Immature natural killer cell (primary cell): ENCODE measurements around the gene FNBP1L. TPM values are rescaled to one million over a fixed set of nuclear protein-coding genes. Genes with fewer than 3 reads are reported as not detected.

Experiments
- DNase-seq, 3 donors: peaks; one replicate each; pipeline ENCODE4 v3.0.0; 2022; ENCODE audit warnings: mixed read lengths in 1 of 3
- H3K27ac Mint-ChIP-seq, 6 donors: one replicate each; pipeline ENCODE4 v1.8.0; 2020; ENCODE audit warnings: mixed read lengths in 6 of 6, mild to moderate bottlenecking in 5 of 6, inconsistent platforms in 4 of 6, moderate library complexity in 3 of 6
- H3K27me3 Mint-ChIP-seq, 3 donors: one replicate each; pipeline ENCODE4 v1.8.0; 2020 to 2021; ENCODE audit warnings: low read depth in 3 of 3, mild to moderate bottlenecking in 3 of 3, mixed read lengths in 3 of 3, moderate library complexity in 3 of 3, inconsistent platforms in 1 of 3
- H3K36me3 Mint-ChIP-seq, 3 donors: one replicate each; pipeline ENCODE4 v1.8.0; 2020; ENCODE audit warnings: mixed read lengths in 3 of 3, inconsistent platforms in 2 of 3, mild to moderate bottlenecking in 2 of 3
- H3K4me1 Mint-ChIP-seq, 2 donors: one replicate each; pipeline ENCODE4 v1.8.0; 2020; ENCODE audit warnings: inconsistent platforms in 2 of 2, mild to moderate bottlenecking in 2 of 2, mixed read lengths in 2 of 2, moderate library complexity in 1 of 2
- H3K4me3 Mint-ChIP-seq, 5 donors: one replicate each; pipeline ENCODE4 v1.8.0; 2020; ENCODE audit warnings: mild to moderate bottlenecking in 5 of 5, mixed read lengths in 5 of 5, inconsistent platforms in 3 of 5, moderate library complexity in 3 of 5
- H3K9me3 Mint-ChIP-seq, 6 donors: one replicate each; pipeline ENCODE4 v1.8.0; 2020; ENCODE audit warnings: mild to moderate bottlenecking in 6 of 6, mixed read lengths in 6 of 6, inconsistent platforms in 4 of 6, moderate library complexity in 3 of 6
- polyA plus RNA-seq, 3 donors: library from polyadenylated mRNA; unstranded; fragments of 300-500 nt; fragmentation: Illumina TruSeq; gene quantifications; one replicate each; pipeline ENCODE4 v1.2.3, GENCODE V29; 2021

The FNBP1L gene
- polyA plus RNA-seq, 3 donors from 2014 or later, result 0.18 to 0.21 TPM; not detected in 1

GRCh38 chr1:93503163-93503562 lies 55.2 kb downstream of the FNBP1L start:
- DNase-seq, result no peak
- Mint-ChIP-seq H3K36me3 (peaks cover 0 to 3% (median 0%) of the 10 kb centered on the region in 3 donors), H3K27me3 (peaks cover 0 to 7% (median 0%) of the 10 kb centered on the region in 3 donors), H3K27ac (no peak overlapping the region), H3K4me3 (no peak overlapping the region), H3K9me3 (peaks cover 0 to 3% (median 0%) of the 10 kb centered on the region in 6 donors), H3K4me1 (peaks cover 0 to 3% of the 10 kb centered on the region in 2 donors)

GRCh38 chr1:93503816-93504215 lies 55.9 kb downstream of the FNBP1L start:
- peaks cover 0 to 3% (median 0%) of the 10 kb centered on the region in 6 donors for H3K9me3 Mint-ChIP-seq
- no peaks in the 10 kb centered on the region for H3K4me1 Mint-ChIP-seq
- no peak for DNase-seq
- H3K4me3 Mint-ChIP-seq, result no peak overlapping the region
- peaks cover 0 to 3% (median 0%) of the 10 kb centered on the region in 3 donors for H3K36me3 Mint-ChIP-seq
- no peak overlapping the region for H3K27ac Mint-ChIP-seq
- peaks cover 0 to 7% (median 0%) of the 10 kb centered on the region in 3 donors for H3K27me3 Mint-ChIP-seq

GRCh38 chr1:93504247-93505033 lies 56.5 kb downstream of the FNBP1L start:
- no peak for DNase-seq
- Mint-ChIP-seq H3K36me3 (peaks cover 0 to 3% (median 0%) of the 10 kb centered on the region in 3 donors), H3K9me3 (no peaks in the 10 kb centered on the region), H3K27me3 (peaks cover 0 to under 1% (median 0%) of the 10 kb centered on the region in 3 donors), H3K27ac (no peak overlapping the region), H3K4me1 (no peaks in the 10 kb centered on the region), H3K4me3 (no peak overlapping the region)

GRCh38 chr1:93506126-93506525 lies 58.2 kb downstream of the FNBP1L start:
- H3K27ac Mint-ChIP-seq, result no peak overlapping the region

GRCh38 chr1:93516164-93516563 lies 68.2 kb downstream of the FNBP1L start:
- Mint-ChIP-seq H3K27me3 (peaks cover 0 to 2% (median 2%) of the 10 kb centered on the region in 3 donors), H3K4me1 (no peaks in the 10 kb centered on the region), H3K27ac (no peak overlapping the region), H3K4me3 (no peak overlapping the region), H3K9me3 (peaks cover 0 to 5% (median 0%) of the 10 kb centered on the region in 6 donors), H3K36me3 (no peaks in the 10 kb centered on the region)
- no peak for DNase-seq

More at GRCh38 chr1:93506126-93506525, 58.2 kb downstream of the FNBP1L start:
- Mint-ChIP-seq H3K4me1 (no peaks in the 10 kb centered on the region), H3K27me3 (peaks cover 0 to 3% (median 2%) of the 10 kb centered on the region in 3 donors), H3K4me3 (no peak overlapping the region), H3K36me3 (peaks cover 0 to 3% (median 0%) of the 10 kb centered on the region in 3 donors), H3K9me3 (no peaks in the 10 kb centered on the region)
- no peak for DNase-seq

- Mint-ChIP-seq H3K4me3 (no peak overlapping the region), H3K27me3 (peaks cover 0 to 3% (median 0%) of the 10 kb centered on the region in 3 donors), H3K9me3 (peaks cover 0 to 5% (median 0%) of the 10 kb centered on the region in 6 donors), H3K4me1 (no peaks in the 10 kb centered on the region), H3K36me3 (no peaks in the 10 kb centered on the region), H3K27ac (no peak overlapping the region)
- DNase-seq, result no peak
Measured at GRCh38 chr1:93518516-93518915, 70.6 kb downstream of the FNBP1L start.

GRCh38 chr1:93519199-93519829 lies 71.4 kb downstream of the FNBP1L start:
- Mint-ChIP-seq H3K27me3 (peaks cover 0 to 3% (median 0%) of the 10 kb centered on the region in 3 donors), H3K9me3 (peaks cover 0 to 5% (median 0%) of the 10 kb centered on the region in 6 donors), H3K4me1 (no peaks in the 10 kb centered on the region), H3K36me3 (no peaks in the 10 kb centered on the region), H3K27ac (no peak overlapping the region), H3K4me3 (no peak overlapping the region)
- DNase-seq, result no peak

GRCh38 chr1:93521618-93522017 lies 73.7 kb downstream of the FNBP1L start:
- H3K27ac Mint-ChIP-seq, result no peak overlapping the region
- H3K9me3 Mint-ChIP-seq, result peaks cover 0 to 5% (median 0%) of the 10 kb centered on the region in 6 donors
- no peaks in the 10 kb centered on the region for H3K4me1 Mint-ChIP-seq
- H3K4me3 Mint-ChIP-seq, result no peak overlapping the region
- no peak for DNase-seq
- H3K27me3 Mint-ChIP-seq, result peaks cover 0 to 3% (median 0%) of the 10 kb centered on the region in 3 donors
- H3K36me3 Mint-ChIP-seq, result no peaks in the 10 kb centered on the region

- DNase-seq, result no peak
- Mint-ChIP-seq H3K9me3 (peaks cover 0 to 3% (median 0%) of the 10 kb centered on the region in 6 donors), H3K36me3 (no peaks in the 10 kb centered on the region)
Measured at GRCh38 chr1:93522721-93523120, 74.8 kb downstream of the FNBP1L start.

GRCh38 chr1:93525431-93525830 lies 77.5 kb downstream of the FNBP1L start:
- no peak for DNase-seq
- Mint-ChIP-seq H3K36me3 (no peaks in the 10 kb centered on the region), H3K9me3 (peaks cover 0 to 3% (median 0%) of the 10 kb centered on the region in 6 donors), H3K27ac (no peak overlapping the region), H3K4me3 (no peak overlapping the region), H3K27me3 (peaks cover 0 to 2% (median 0%) of the 10 kb centered on the region in 3 donors), H3K4me1 (no peaks in the 10 kb centered on the region)

More at GRCh38 chr1:93522721-93523120, 74.8 kb downstream of the FNBP1L start:
- no peaks in the 10 kb centered on the region for H3K4me1 Mint-ChIP-seq
- no peak overlapping the region for H3K27ac Mint-ChIP-seq
- H3K4me3 Mint-ChIP-seq, result no peak overlapping the region
- peaks cover 0 to 3% (median 0%) of the 10 kb centered on the region in 3 donors for H3K27me3 Mint-ChIP-seq

GRCh38 chr1:93526431-93526830 lies 78.5 kb downstream of the FNBP1L start:
- H3K9me3 Mint-ChIP-seq, result no peaks in the 10 kb centered on the region
- no peak overlapping the region for H3K27ac Mint-ChIP-seq
- H3K36me3 Mint-ChIP-seq, result no peaks in the 10 kb centered on the region
- H3K27me3 Mint-ChIP-seq, result peaks cover 0 to 2% (median 2%) of the 10 kb centered on the region in 3 donors
- H3K4me1 Mint-ChIP-seq, result no peaks in the 10 kb centered on the region
- H3K4me3 Mint-ChIP-seq, result no peak overlapping the region
- no peak for DNase-seq

- Mint-ChIP-seq H3K27me3 (peaks cover 0 to 2% (median 0%) of the 10 kb centered on the region in 3 donors), H3K36me3 (no peaks in the 10 kb centered on the region), H3K27ac (no peak overlapping the region), H3K4me1 (no peaks in the 10 kb centered on the region), H3K4me3 (no peak overlapping the region), H3K9me3 (no peaks in the 10 kb centered on the region)
- no peak for DNase-seq
Measured at GRCh38 chr1:93528412-93528811, 80.5 kb downstream of the FNBP1L start.

- peaks cover 0 to 2% (median 0%) of the 10 kb centered on the region in 3 donors for H3K27me3 Mint-ChIP-seq
- no peaks in the 10 kb centered on the region for H3K4me1 Mint-ChIP-seq
- H3K36me3 Mint-ChIP-seq, result no peaks in the 10 kb centered on the region
- no peak overlapping the region for H3K4me3 Mint-ChIP-seq
- no peaks in the 10 kb centered on the region for H3K9me3 Mint-ChIP-seq
- no peak for DNase-seq
- no peak overlapping the region for H3K27ac Mint-ChIP-seq
Measured at GRCh38 chr1:93531193-93531592, 83.3 kb downstream of the FNBP1L start.

- no peaks in the 10 kb centered on the region for H3K36me3 Mint-ChIP-seq
- H3K4me3 Mint-ChIP-seq, result no peak overlapping the region
- H3K27me3 Mint-ChIP-seq, result peaks cover 0 to 2% (median 2%) of the 10 kb centered on the region in 3 donors
- H3K27ac Mint-ChIP-seq, result no peak overlapping the region
- H3K9me3 Mint-ChIP-seq, result no peaks in the 10 kb centered on the region
- no peaks in the 10 kb centered on the region for H3K4me1 Mint-ChIP-seq
- DNase-seq, result no peak
Measured at GRCh38 chr1:93532780-93533378, 85.0 kb downstream of the FNBP1L start.
